K562 (cell line): ENCODE measurements around the gene SMIM35. TPM values are rescaled to one million over a fixed set of nuclear protein-coding genes. Genes with fewer than 3 reads are reported as not detected.

Source experiments
- ATAC-seq: fragments of 200-7000 bp; cut with Tn5 transposase; 3 replicates; pipeline ENCODE4 v1.9.1; 2020; ENCODE audit warnings: moderate library complexity
- BruUV-seq: library from RNA; stranded (reverse); fragments of 400-500 nt; replicated peaks from 2 replicates; lab custom pipeline; 2021; lab: Mats Ljungman, UMichigan
- CTCF ChIA-PET: fragments of 300-600 bp; formaldehyde crosslinking; extraction: SDS; loops from one replicate; lab custom pipeline; 2021; ENCODE audit warnings: low intra/inter-chr PET ratio; lab: Yijun Ruan, JAX
- POLR2A ChIA-PET: fragments of 300-600, 350-650 bp; sonication (Branson Sonifier 250); formaldehyde crosslinking; extraction: SDS; loops from one replicate; lab custom pipeline; 2021; ENCODE audit warnings: antibody characterized with exemption, inconsistent platforms; lab: Yijun Ruan, JAX
- DNase-seq, 4 experiments: peaks; one replicate each; pipeline versions ENCODE4 v3.0.0 to v3.0.0-alpha.2; 2011 to 2018; ENCODE audit warnings: low spot score in 3 of 4, mixed read lengths in 3 of 4; ENCODE audit errors: extremely low read depth in 1 of 4
- FAIRE-seq: peaks from 2 replicates; lab custom pipeline; 2011; peaks lifted over from hg19 to GRCh38; lab: Jason Lieb, UNC
- H2AFZ ChIP-seq: 2 replicates; pipeline ENCODE4 v1.6.0; 2011; ENCODE audit warnings: low read depth, low read length, control low read depth, inconsistent platforms
- H3K27ac ChIP-seq: fragments of 200-600 bp; 3 replicates; pipeline ENCODE4 v1.8.0; 2011; ENCODE audit warnings: low read depth, mild to moderate bottlenecking, control low read depth, inconsistent platforms, low read length, moderate library complexity, mixed read lengths; ENCODE audit errors: extremely low read depth
- H3K27me3 ChIP-seq, 2 experiments: fragments of 300-600 bp in 1 of 2; 2 replicates in 1 of 2; 3 replicates in 1 of 2; pipeline versions ENCODE4 v1.6.0 to v1.8.0; 2011; ENCODE audit warnings: inconsistent platforms in 2 of 2, low read length in 2 of 2, mild to moderate bottlenecking in 1 of 2, mixed read lengths in 1 of 2, moderate library complexity in 1 of 2; ENCODE audit not compliant: control insufficient read depth in 2 of 2, insufficient read depth in 2 of 2
- H3K36me3 ChIP-seq: fragments of 300-600 bp; 3 replicates; pipeline ENCODE4 v1.8.0; 2011; ENCODE audit warnings: mild to moderate bottlenecking, low read length, inconsistent platforms; ENCODE audit not compliant: control insufficient read depth, insufficient read depth
- H3K4me1 ChIP-seq, 2 experiments: fragments of 200-600 bp in 1 of 2; replicated peaks in 1 of 2; 2 replicates in 1 of 2; 3 replicates in 1 of 2; pipeline versions ENCODE4 v1.5.1 to v1.8.0; 2011; ENCODE audit warnings: inconsistent platforms in 2 of 2, low read length in 2 of 2, mild to moderate bottlenecking in 1 of 2, mixed read lengths in 1 of 2, moderate library complexity in 1 of 2; ENCODE audit not compliant: control insufficient read depth in 2 of 2, insufficient read depth in 2 of 2
- H3K4me2 ChIP-seq: 2 replicates; pipeline ENCODE4 v1.6.1; 2011; ENCODE audit warnings: low read length, control low read depth, inconsistent platforms, mixed read lengths; ENCODE audit not compliant: insufficient read depth
- H3K4me3 ChIP-seq: fragments of 200-600 bp; sonication (generic), shearing (Covaris generic); 2 replicates; pipeline ENCODE4 v1.5.1; 2016; ENCODE audit warnings: control low read depth, inconsistent platforms
- H3K79me2 ChIP-seq: fragments of 200-600 bp; 3 replicates; pipeline ENCODE4 v1.8.0; 2011; ENCODE audit warnings: low read length, inconsistent platforms; ENCODE audit not compliant: control insufficient read depth, insufficient read depth
- H3K9ac ChIP-seq, 2 experiments: 2 replicates each; pipeline versions ENCODE4 v1.6.0 to v1.6.1; 2011; ENCODE audit warnings: low read depth in 2 of 2, low read length in 2 of 2, control low read depth in 1 of 2, inconsistent platforms in 1 of 2, mild to moderate bottlenecking in 1 of 2, mixed read lengths in 1 of 2; ENCODE audit not compliant: insufficient read depth in 1 of 2
- H3K9me1 ChIP-seq: one replicate; pipeline ENCODE4 v1.6.0; 2011; ENCODE audit warnings: inconsistent platforms, mild to moderate bottlenecking, low read length, moderate library complexity; ENCODE audit not compliant: control insufficient read depth, insufficient read depth
- H3K9me3 ChIP-seq: replicated peaks from 2 replicates; pipeline ENCODE4 v1.5.1; 2011; ENCODE audit warnings: low read depth, low read length, inconsistent platforms; ENCODE audit not compliant: control insufficient read depth, insufficient read depth
- H4K20me1 ChIP-seq: replicated peaks from 2 replicates; pipeline ENCODE4 v1.6.1; 2011; ENCODE audit warnings: low read length, inconsistent platforms, mixed read lengths; ENCODE audit not compliant: control insufficient read depth, insufficient read depth
- BRCA1 ChIP-seq, 2 experiments: fragments of 450-650 bp in 1 of 2; sonication (generic) in 1 of 2; formaldehyde crosslinking in 1 of 2; IDR thresholded peaks; 2 replicates each; pipeline versions ENCODE4 v1.5.0 to v1.6.1; 2017 to 2020; ENCODE audit warnings: mild to moderate bottlenecking in 1 of 2, missing genetic modification reagents in 1 of 2
- IRF2 ChIP-seq: sonication (generic); formaldehyde crosslinking; IDR thresholded peaks from 2 replicates; pipeline ENCODE4 v1.8.1; 2022; ENCODE audit warnings: mild to moderate bottlenecking, missing genetic modification reagents
- MYNN ChIP-seq, 2 experiments: sonication (generic); formaldehyde crosslinking in 1 of 2; IDR thresholded peaks; 2 replicates each; pipeline versions ENCODE4 v1.5.0 to v1.6.1; 2016 to 2020; ENCODE audit warnings: antibody characterized with exemption in 1 of 2, missing genetic modification reagents in 1 of 2
- PTBP1 ChIP-seq: fragments of 200-400 bp; formaldehyde crosslinking; IDR thresholded peaks from 2 replicates; pipeline ENCODE4 v1.6.1; 2017; ENCODE audit warnings: low read depth, low read length
- TCF3 ChIP-seq: sonication (generic); formaldehyde crosslinking; IDR thresholded peaks from 2 replicates; pipeline ENCODE4 v1.4.0; 2020; ENCODE audit warnings: mild to moderate bottlenecking, missing genetic modification reagents
- WGBS: fragments of 100-300 bp; shearing (Covaris generic); methylation state at CpG from one replicate; pipeline ENCODE4 v1.1.6; 2016; ENCODE audit warnings: low coverage, mixed read lengths; ENCODE audit not compliant: insufficient coverage; ENCODE audit errors: missing lambda C conversion rate; 5-methylcytosine and 5-hydroxymethylcytosine counted together
- in situ Hi-C: fragments of 300-500 bp; cut with MboI; formaldehyde crosslinking; loops from 4 replicates; pipeline ENCODE4 v1.15.0; 2018; ENCODE audit warnings: inconsistent platforms, mixed read lengths
- intact Hi-C: fragments of 100-400 bp; cut with micrococcal nuclease; formaldehyde crosslinking; loops from 2 replicates; pipeline ENCODE4 v1.14.2; 2022
- polyA plus RNA-seq, 8 experiments: library from polyadenylated mRNA; depleted of rRNA in 4 of 8; stranded (reverse) in 5 of 8; unstranded in 3 of 8; fragments of >200 nt; fragmentation: Nextera tagmentation in 2 of 8; fragmentation: Illumina TruSeq in 1 of 8; extraction: Ambion mirVana in 2 of 8; extraction: Trizol in 1 of 8; gene quantifications; 2 replicates each; pipeline versions ENCODE4 v1.2.1 to v1.2.3, GENCODE V29; 2011 to 2014; ENCODE audit warnings: inconsistent platforms in 1 of 8, missing spikeins in 1 of 8
- total RNA-seq, 7 experiments: library from RNA; depleted of rRNA in 6 of 7; stranded (reverse); fragments of >200 nt in 6 of 7; fragmentation: Illumina TruSeq in 2 of 7; extraction: Trizol in 2 of 7; gene quantifications; 2 replicates each; pipeline versions ENCODE4 v1.2.1 to v1.2.3, GENCODE V29; 2011 to 2021; ENCODE audit warnings: low replicate concordance in 1 of 7
- TF ChIP-seq, protein P1 (sequence below): fragments of 450-650 bp; formaldehyde crosslinking; IDR thresholded peaks from 2 replicates; pipeline ENCODE4 v1.4.0; 2022; ENCODE audit warnings: mild to moderate bottlenecking, moderate library complexity
- TF ChIP-seq, protein P2 (sequence below): fragments of 250-450 bp; sonication (Bioruptor Pico); IDR thresholded peaks from 2 replicates; pipeline ENCODE4 v1.9.0; 2021; ENCODE audit warnings: mild to moderate bottlenecking

Gene SMIM35
- total and polyA plus RNA-seq, 9 of the 15 experiments (the other 6 are each of a cell fraction or from before 2014, with no cell fraction given), result 0.03 TPM; not detected in 7

GRCh38 chr11:118090545-118091162, 3.9 kb upstream of the SMIM35 start:
- 28% methylated on average over 5 of the region's 7 CpGs for WGBS
- Histone ChIP-seq H3K27ac (no peak overlapping the region), H3K4me3 (no peak overlapping the region), H4K20me1 (no peaks in the 10 kb centered on the region), H3K9ac (no peak overlapping the region), H3K79me2 (no peaks in the 10 kb centered on the region), H3K27me3 (peaks cover 6 to 15% of the 10 kb centered on the region in 2 experiments; a peak in 3 of 5 replicates), H3K9me3 (peaks cover 10% of the 10 kb centered on the region), H3K36me3 (no peaks in the 10 kb centered on the region), H3K9me1 (no peaks in the 10 kb centered on the region), H3K4me2 (no peak overlapping the region), H3K4me1 (peaks cover 5 to 8% of the 10 kb centered on the region in 2 experiments; a peak in 3 of 5 replicates), H2AFZ (no peak overlapping the region)
- TF ChIP-seq TCF3 (CRISPR knock-in tag) (no peak), IRF2 (CRISPR knock-in tag) (no peak), MYNN (IDR thresholded peaks at IDR 0.05) (no peak), MYNN (CRISPR knock-in tag; IDR thresholded peaks at IDR 0.05) (no peak), PTBP1 (no peak), BRCA1 (IDR thresholded peaks at IDR 0.05) (no peak), BRCA1 (CRISPR knock-in tag; IDR thresholded peaks at IDR 0.05) (no peak)
- TF ChIP-seq, protein P1, sequence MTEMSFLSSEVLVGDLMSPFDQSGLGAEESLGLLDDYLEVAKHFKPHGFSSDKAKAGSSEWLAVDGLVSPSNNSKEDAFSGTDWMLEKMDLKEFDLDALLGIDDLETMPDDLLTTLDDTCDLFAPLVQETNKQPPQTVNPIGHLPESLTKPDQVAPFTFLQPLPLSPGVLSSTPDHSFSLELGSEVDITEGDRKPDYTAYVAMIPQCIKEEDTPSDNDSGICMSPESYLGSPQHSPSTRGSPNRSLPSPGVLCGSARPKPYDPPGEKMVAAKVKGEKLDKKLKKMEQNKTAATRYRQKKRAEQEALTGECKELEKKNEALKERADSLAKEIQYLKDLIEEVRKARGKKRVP (CRISPR knock-in tag), result no peak
- TF ChIP-seq, protein P2, sequence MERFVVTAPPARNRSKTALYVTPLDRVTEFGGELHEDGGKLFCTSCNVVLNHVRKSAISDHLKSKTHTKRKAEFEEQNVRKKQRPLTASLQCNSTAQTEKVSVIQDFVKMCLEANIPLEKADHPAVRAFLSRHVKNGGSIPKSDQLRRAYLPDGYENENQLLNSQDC (CRISPR knock-in tag), result no peak
- DNase-seq (no peak), FAIRE-seq (no peak), ATAC-seq (no peak)
- BruUV-seq, result no TSS peak
- ChIA-PET POLR2A (interaction anchor here (0.5 to 1.8 kb wide), 5 partner anchors 8 to 14 kb away, joined by 3 to 6 read pairs (median 5); partner anchors contain the start of gene TMPRSS4), CTCF (no interaction called here)
- in situ Hi-C loops (no loop called here), intact Hi-C loops (no loop called here)
